Body of pancreas (tissue), 4 donors: ENCODE measurements around the gene RFPL3.

Experiments used
- POLR2A ChIP-seq, 3 donors: fragments of 450-650 bp; IDR thresholded peaks; one replicate each; pipeline ENCODE4 v1.6.1; 2016; ENCODE audit warnings: antibody characterized with exemption in 3 of 3, mild to moderate bottlenecking in 2 of 3
- TF ChIP-seq, protein P1 (sequence below), 7 experiments: fragments of 450-650 bp in 4 of 7; fragments of 200-600 bp in 3 of 7; sonication (generic) in 3 of 7; IDR thresholded peaks; one replicate each; pipeline ENCODE4 v1.5.1; 2016 to 2019; ENCODE audit warnings: antibody characterized with exemption in 7 of 7

DNA sequence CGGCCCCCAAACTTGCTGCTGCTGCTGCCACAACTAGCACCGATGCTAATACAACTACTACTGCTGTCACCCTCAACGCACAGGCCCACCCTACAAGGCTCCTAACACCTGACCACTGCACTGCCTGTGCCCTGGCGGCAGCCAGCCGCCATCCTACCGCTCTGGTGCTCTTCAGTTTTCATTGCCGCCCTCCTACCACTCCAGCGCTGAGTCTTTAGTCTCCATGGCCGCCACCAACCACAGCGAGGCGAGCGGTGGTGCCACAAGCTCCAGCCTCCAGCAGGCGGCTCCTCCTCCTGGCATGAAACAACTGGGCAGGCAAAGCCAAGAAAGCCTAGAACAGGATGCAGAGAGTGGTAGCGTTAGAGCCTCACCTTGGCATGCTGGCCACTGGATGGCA lies 5.0 kb upstream of the RFPL3 start:
- TF ChIP-seq, protein P1, sequence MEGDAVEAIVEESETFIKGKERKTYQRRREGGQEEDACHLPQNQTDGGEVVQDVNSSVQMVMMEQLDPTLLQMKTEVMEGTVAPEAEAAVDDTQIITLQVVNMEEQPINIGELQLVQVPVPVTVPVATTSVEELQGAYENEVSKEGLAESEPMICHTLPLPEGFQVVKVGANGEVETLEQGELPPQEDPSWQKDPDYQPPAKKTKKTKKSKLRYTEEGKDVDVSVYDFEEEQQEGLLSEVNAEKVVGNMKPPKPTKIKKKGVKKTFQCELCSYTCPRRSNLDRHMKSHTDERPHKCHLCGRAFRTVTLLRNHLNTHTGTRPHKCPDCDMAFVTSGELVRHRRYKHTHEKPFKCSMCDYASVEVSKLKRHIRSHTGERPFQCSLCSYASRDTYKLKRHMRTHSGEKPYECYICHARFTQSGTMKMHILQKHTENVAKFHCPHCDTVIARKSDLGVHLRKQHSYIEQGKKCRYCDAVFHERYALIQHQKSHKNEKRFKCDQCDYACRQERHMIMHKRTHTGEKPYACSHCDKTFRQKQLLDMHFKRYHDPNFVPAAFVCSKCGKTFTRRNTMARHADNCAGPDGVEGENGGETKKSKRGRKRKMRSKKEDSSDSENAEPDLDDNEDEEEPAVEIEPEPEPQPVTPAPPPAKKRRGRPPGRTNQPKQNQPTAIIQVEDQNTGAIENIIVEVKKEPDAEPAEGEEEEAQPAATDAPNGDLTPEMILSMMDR (IDR thresholded peaks at IDR 0.05), result no peak
- no peak for TF ChIP-seq POLR2A (IDR thresholded peaks at IDR 0.05)
